K562 (cell line): Measurements from ENCODE around the gene EXOSC2. TPM values are rescaled to one million over a fixed set of nuclear protein-coding genes. Genes with fewer than 3 reads are reported as not detected.

ENCODE experiments used
- ARID2 ChIP-seq: fragments of 450-650 bp; IDR thresholded peaks from 2 replicates; pipeline ENCODE4 v1.6.1; 2017; ENCODE audit warnings: antibody characterized with exemption, mild to moderate bottlenecking
- BMI1 ChIP-seq: fragments of 150-350 bp; IDR thresholded peaks from 2 replicates; pipeline ENCODE4 v1.6.1; 2014; ENCODE audit warnings: low read length
- CC2D1A ChIP-seq: fragments of 450-650 bp; IDR thresholded peaks from 2 replicates; pipeline ENCODE4 v1.6.1; 2017; ENCODE audit warnings: mild to moderate bottlenecking
- HDAC3 ChIP-seq: fragments of 450-650 bp; IDR thresholded peaks from 2 replicates; pipeline ENCODE4 v1.6.1; 2018; ENCODE audit warnings: borderline replicate concordance, mild to moderate bottlenecking, moderate library complexity; ENCODE audit not compliant: partially characterized antibody
- IRF2 ChIP-seq: sonication (generic); formaldehyde crosslinking; IDR thresholded peaks from 2 replicates; pipeline ENCODE4 v1.8.1; 2022; ENCODE audit warnings: mild to moderate bottlenecking, missing genetic modification reagents
- MTA3 ChIP-seq: fragments of 450-650 bp; formaldehyde crosslinking; IDR thresholded peaks from 2 replicates; pipeline ENCODE4 v1.6.1; 2017; ENCODE audit warnings: mild to moderate bottlenecking, borderline replicate concordance
- RFX1 ChIP-seq: fragments of 450-650 bp; IDR thresholded peaks from 2 replicates; pipeline ENCODE4 v1.6.1; 2016; ENCODE audit warnings: mild to moderate bottlenecking, moderate library complexity
- SNIP1 ChIP-seq: fragments of 450-650 bp; IDR thresholded peaks from 2 replicates; pipeline ENCODE4 v1.7.1; 2017; ENCODE audit warnings: low read depth, mild to moderate bottlenecking
- SRF ChIP-seq, 2 experiments: fragments of 250-450, 450-650 bp in 1 of 2; sonication (Bioruptor Pico) in 1 of 2; sonication (generic) in 1 of 2; formaldehyde crosslinking; IDR thresholded peaks; 2 replicates each; pipeline versions ENCODE4 v1.5.0 to v1.5.1; 2020 to 2022; ENCODE audit warnings: mild to moderate bottlenecking in 1 of 2, missing genetic modification reagents in 1 of 2
- ZFP30 ChIP-seq: fragments of 250-450 bp; sonication (Bioruptor Pico); IDR thresholded peaks from 2 replicates; pipeline ENCODE4 v1.8.0; 2022; ENCODE audit warnings: moderate library complexity, mild to moderate bottlenecking, inconsistent platforms, borderline replicate concordance
- ZNF77 ChIP-seq: fragments of 250-450 bp; sonication (Bioruptor Pico); IDR thresholded peaks from 2 replicates; pipeline ENCODE4 v1.5.0; 2020
- polyA plus RNA-seq, 8 experiments: library from polyadenylated mRNA; depleted of rRNA in 4 of 8; stranded (reverse) in 5 of 8; unstranded in 3 of 8; fragments of >200 nt; fragmentation: Nextera tagmentation in 2 of 8; fragmentation: Illumina TruSeq in 1 of 8; extraction: Ambion mirVana in 2 of 8; extraction: Trizol in 1 of 8; gene quantifications; 2 replicates each; pipeline versions ENCODE4 v1.2.1 to v1.2.3, GENCODE V29; 2011 to 2014; ENCODE audit warnings: inconsistent platforms in 1 of 8, missing spikeins in 1 of 8
- total RNA-seq, 7 experiments: library from RNA; depleted of rRNA in 6 of 7; stranded (reverse); fragments of >200 nt in 6 of 7; fragmentation: Illumina TruSeq in 2 of 7; extraction: Trizol in 2 of 7; gene quantifications; 2 replicates each; pipeline versions ENCODE4 v1.2.1 to v1.2.3, GENCODE V29; 2011 to 2021; ENCODE audit warnings: low replicate concordance in 1 of 7
- TF ChIP-seq, protein P1 (sequence below), 2 experiments: fragments of 450-650 bp; conservative IDR thresholded peaks; 2 replicates each; pipeline ENCODE4 v1.6.1; 2017; ENCODE audit warnings: mild to moderate bottlenecking in 2 of 2, moderate library complexity in 2 of 2
- TF ChIP-seq, protein P2 (sequence below), 2 experiments: fragments of 450-650 bp; IDR thresholded peaks; 2 replicates each; pipeline ENCODE4 v1.6.1; 2018; ENCODE audit warnings: mild to moderate bottlenecking in 2 of 2, low read depth in 1 of 2; ENCODE audit not compliant: partially characterized antibody in 2 of 2
- TF ChIP-seq, protein P3 (sequence below): sonication (generic); formaldehyde crosslinking; IDR thresholded peaks from 2 replicates; pipeline ENCODE4 v1.8.0; 2023; ENCODE audit warnings: missing genetic modification reagents, mild to moderate bottlenecking, borderline replicate concordance
- TF ChIP-seq, protein P4 (sequence below), 2 experiments: fragments of 250-450 bp in 1 of 2; fragments of 450-650 bp in 1 of 2; sonication (Bioruptor Pico) in 1 of 2; IDR thresholded peaks; 2 replicates each; pipeline versions ENCODE4 v1.6.1 to v1.8.0; 2016 to 2021; ENCODE audit warnings: mild to moderate bottlenecking in 2 of 2, moderate library complexity in 2 of 2, missing compliant biosample characterization in 1 of 2, missing genetic modification characterization in 1 of 2

EXOSC2 gene
- total and polyA plus RNA-seq, 9 of the 15 experiments (the other 6 are each of a cell fraction or from before 2014, with no cell fraction given) = 46.0 to 101 (median 77.6) TPM

DNA sequence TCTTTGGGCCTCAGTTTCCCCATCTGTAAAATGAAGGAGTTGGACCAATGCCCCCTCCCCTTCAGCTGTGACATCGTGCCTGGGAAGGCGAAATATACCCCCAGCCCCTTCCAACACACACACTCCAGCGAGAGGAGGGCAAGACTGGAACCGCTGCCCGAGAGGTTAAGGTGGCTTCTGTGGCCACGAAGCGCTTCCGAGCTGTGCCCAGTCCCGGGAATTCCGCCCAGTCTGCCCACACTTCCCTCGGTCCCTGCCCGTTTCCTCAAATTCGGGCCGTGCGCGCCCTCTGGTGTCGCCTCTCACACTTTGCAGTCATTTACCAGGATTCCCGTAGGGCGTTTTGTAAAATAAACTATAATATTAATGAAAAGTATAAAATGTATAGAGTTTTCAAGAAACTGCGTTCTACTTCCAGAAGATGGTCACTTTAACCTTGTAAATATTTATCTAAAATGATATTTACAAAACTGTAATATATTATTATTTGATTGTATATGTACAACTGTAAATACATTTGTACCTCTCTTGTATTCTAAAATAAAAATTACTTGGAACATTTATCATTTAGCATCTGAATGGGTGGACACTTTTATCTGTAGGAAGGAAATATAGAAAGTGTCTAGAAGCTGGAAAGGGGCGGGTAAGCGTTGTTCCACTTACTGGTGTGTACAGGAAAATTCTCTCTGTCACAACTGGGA lies 11.0 kb upstream of the EXOSC2 start (continued):
- TF ChIP-seq CC2D1A (peak; percentile 69; the same call in 1 of the 2 replicates), HDAC3 (no peak), SNIP1 (no peak), ZNF77 (no peak), MTA3 (peak; percentile 17; the same call in 1 of the 2 replicates), IRF2 (CRISPR knock-in tag) (no peak), SRF (CRISPR knock-in tag; IDR thresholded peaks at IDR 0.05) (no peak), BMI1 (no peak), RFX1 (no peak), ZFP30 (CRISPR knock-in tag) (no peak), ARID2 (peak; percentile 83)
- TF ChIP-seq, protein P1, sequence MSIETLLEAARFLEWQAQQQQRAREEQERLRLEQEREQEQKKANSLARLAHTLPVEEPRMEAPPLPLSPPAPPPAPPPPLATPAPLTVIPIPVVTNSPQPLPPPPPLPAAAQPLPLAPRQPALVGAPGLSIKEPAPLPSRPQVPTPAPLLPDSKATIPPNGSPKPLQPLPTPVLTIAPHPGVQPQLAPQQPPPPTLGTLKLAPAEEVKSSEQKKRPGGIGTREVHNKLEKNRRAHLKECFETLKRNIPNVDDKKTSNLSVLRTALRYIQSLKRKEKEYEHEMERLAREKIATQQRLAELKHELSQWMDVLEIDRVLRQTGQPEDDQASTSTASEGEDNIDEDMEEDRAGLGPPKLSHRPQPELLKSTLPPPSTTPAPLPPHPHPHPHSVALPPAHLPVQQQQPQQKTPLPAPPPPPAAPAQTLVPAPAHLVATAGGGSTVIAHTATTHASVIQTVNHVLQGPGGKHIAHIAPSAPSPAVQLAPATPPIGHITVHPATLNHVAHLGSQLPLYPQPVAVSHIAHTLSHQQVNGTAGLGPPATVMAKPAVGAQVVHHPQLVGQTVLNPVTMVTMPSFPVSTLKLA (conservative IDR thresholded peaks at IDR 0.05) = 0 out of 4 replicates have a peak, but pooled peaks of 1 of the 2 experiments have one; percentile 10
- TF ChIP-seq, protein P2, sequence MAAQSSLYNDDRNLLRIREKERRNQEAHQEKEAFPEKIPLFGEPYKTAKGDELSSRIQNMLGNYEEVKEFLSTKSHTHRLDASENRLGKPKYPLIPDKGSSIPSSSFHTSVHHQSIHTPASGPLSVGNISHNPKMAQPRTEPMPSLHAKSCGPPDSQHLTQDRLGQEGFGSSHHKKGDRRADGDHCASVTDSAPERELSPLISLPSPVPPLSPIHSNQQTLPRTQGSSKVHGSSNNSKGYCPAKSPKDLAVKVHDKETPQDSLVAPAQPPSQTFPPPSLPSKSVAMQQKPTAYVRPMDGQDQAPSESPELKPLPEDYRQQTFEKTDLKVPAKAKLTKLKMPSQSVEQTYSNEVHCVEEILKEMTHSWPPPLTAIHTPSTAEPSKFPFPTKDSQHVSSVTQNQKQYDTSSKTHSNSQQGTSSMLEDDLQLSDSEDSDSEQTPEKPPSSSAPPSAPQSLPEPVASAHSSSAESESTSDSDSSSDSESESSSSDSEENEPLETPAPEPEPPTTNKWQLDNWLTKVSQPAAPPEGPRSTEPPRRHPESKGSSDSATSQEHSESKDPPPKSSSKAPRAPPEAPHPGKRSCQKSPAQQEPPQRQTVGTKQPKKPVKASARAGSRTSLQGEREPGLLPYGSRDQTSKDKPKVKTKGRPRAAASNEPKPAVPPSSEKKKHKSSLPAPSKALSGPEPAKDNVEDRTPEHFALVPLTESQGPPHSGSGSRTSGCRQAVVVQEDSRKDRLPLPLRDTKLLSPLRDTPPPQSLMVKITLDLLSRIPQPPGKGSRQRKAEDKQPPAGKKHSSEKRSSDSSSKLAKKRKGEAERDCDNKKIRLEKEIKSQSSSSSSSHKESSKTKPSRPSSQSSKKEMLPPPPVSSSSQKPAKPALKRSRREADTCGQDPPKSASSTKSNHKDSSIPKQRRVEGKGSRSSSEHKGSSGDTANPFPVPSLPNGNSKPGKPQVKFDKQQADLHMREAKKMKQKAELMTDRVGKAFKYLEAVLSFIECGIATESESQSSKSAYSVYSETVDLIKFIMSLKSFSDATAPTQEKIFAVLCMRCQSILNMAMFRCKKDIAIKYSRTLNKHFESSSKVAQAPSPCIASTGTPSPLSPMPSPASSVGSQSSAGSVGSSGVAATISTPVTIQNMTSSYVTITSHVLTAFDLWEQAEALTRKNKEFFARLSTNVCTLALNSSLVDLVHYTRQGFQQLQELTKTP (IDR thresholded peaks at IDR 0.05; ENCODE audit: low read depth in 1 of 2, partially characterized antibody in 2 of 2) = no peak
- TF ChIP-seq, protein P3, sequence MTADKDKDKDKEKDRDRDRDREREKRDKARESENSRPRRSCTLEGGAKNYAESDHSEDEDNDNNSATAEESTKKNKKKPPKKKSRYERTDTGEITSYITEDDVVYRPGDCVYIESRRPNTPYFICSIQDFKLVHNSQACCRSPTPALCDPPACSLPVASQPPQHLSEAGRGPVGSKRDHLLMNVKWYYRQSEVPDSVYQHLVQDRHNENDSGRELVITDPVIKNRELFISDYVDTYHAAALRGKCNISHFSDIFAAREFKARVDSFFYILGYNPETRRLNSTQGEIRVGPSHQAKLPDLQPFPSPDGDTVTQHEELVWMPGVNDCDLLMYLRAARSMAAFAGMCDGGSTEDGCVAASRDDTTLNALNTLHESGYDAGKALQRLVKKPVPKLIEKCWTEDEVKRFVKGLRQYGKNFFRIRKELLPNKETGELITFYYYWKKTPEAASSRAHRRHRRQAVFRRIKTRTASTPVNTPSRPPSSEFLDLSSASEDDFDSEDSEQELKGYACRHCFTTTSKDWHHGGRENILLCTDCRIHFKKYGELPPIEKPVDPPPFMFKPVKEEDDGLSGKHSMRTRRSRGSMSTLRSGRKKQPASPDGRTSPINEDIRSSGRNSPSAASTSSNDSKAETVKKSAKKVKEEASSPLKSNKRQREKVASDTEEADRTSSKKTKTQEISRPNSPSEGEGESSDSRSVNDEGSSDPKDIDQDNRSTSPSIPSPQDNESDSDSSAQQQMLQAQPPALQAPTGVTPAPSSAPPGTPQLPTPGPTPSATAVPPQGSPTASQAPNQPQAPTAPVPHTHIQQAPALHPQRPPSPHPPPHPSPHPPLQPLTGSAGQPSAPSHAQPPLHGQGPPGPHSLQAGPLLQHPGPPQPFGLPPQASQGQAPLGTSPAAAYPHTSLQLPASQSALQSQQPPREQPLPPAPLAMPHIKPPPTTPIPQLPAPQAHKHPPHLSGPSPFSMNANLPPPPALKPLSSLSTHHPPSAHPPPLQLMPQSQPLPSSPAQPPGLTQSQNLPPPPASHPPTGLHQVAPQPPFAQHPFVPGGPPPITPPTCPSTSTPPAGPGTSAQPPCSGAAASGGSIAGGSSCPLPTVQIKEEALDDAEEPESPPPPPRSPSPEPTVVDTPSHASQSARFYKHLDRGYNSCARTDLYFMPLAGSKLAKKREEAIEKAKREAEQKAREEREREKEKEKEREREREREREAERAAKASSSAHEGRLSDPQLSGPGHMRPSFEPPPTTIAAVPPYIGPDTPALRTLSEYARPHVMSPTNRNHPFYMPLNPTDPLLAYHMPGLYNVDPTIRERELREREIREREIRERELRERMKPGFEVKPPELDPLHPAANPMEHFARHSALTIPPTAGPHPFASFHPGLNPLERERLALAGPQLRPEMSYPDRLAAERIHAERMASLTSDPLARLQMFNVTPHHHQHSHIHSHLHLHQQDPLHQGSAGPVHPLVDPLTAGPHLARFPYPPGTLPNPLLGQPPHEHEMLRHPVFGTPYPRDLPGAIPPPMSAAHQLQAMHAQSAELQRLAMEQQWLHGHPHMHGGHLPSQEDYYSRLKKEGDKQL (CRISPR knock-in tag) = no peak
- TF ChIP-seq, protein P4, sequence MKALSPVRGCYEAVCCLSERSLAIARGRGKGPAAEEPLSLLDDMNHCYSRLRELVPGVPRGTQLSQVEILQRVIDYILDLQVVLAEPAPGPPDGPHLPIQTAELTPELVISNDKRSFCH (CRISPR knock-in tag; IDR thresholded peaks at IDR 0.05) = no peak
- TF ChIP-seq, protein P4 (tag; IDR thresholded peaks at IDR 0.05) = no peak
